B cell (primary cell): ENCODE measurements around the gene TBC1D22A. TPM values are rescaled to one million over a fixed set of nuclear protein-coding genes. Genes with fewer than 3 reads are reported as not detected.

Experiments
- ATAC-seq: fragments of 200-7000 bp; cut with Tn5 transposase; one replicate; pipeline ENCODE4 v1.10.0; 2021; ENCODE audit warnings: low read depth, mild to moderate bottlenecking, moderate number of reproducible peaks, moderate library complexity
- CTCF ChIA-PET: fragments of 350-600 bp; sonication (Branson Sonifier 250); formaldehyde crosslinking; loops from one replicate; lab custom pipeline; 2021; ENCODE audit warnings: antibody characterized with exemption, inconsistent platforms; lab: Charles Lee
- POLR2A ChIA-PET: fragments of 350-600 bp; sonication (Branson Sonifier 250); formaldehyde crosslinking; loops from one replicate; lab custom pipeline; 2021; ENCODE audit warnings: antibody characterized with exemption; lab: Charles Lee
- DNase-seq: peaks from one replicate; pipeline ENCODE4 v3.0.0; 2013
- H2AFZ ChIP-seq: 2 replicates; pipeline ENCODE4 v1.6.1; 2012; ENCODE audit warnings: mild to moderate bottlenecking, low read depth, low read length; ENCODE audit not compliant: insufficient read depth, poor library complexity, severe bottlenecking
- H3K27ac ChIP-seq, 2 donors: 1 replicate in 1 of 2; 2 replicates in 1 of 2; pipeline ENCODE4 v1.5.1; 2012 to 2013; ENCODE audit warnings: low read length in 2 of 2, mild to moderate bottlenecking in 2 of 2, moderate library complexity in 1 of 2
- H3K27me3 ChIP-seq, 4 experiments: fragments of 200-600 bp in 1 of 4; sonication (generic) in 1 of 4; replicated peaks in 1 of 4; 1 replicate in 2 of 4; 2 replicates in 2 of 4; pipeline versions ENCODE4 v1.6.1 to v1.7.0; 2013 to 2016; ENCODE audit warnings: low read length in 3 of 4, mild to moderate bottlenecking in 2 of 4, mixed read lengths in 1 of 4, moderate library complexity in 1 of 4; ENCODE audit not compliant: insufficient read depth in 4 of 4, control insufficient read depth in 3 of 4; ENCODE audit errors: control extremely low read depth in 1 of 4
- H3K36me3 ChIP-seq, 2 experiments: replicated peaks in 1 of 2; 1 replicate in 1 of 2; 2 replicates in 1 of 2; pipeline versions ENCODE4 v1.6.1 to v1.7.1; 2013; ENCODE audit warnings: low read length in 1 of 2; ENCODE audit not compliant: insufficient read depth in 2 of 2, control insufficient read depth in 1 of 2; ENCODE audit errors: control extremely low read depth in 1 of 2, extremely low read depth in 1 of 2
- H3K4me1 ChIP-seq, 2 donors: fragments of 200-600 bp in 1 of 2; sonication (generic) in 1 of 2; 1 replicate in 1 of 2; 2 replicates in 1 of 2; pipeline versions ENCODE4 v1.5.1 to v1.6.1; 2013 to 2017; ENCODE audit warnings: low read length in 2 of 2; ENCODE audit not compliant: control insufficient read depth in 2 of 2, insufficient read depth in 2 of 2
- H3K4me2 ChIP-seq: replicated peaks from 2 replicates; pipeline ENCODE3; 2012; ENCODE audit warnings: mild to moderate bottlenecking, low read depth, low read length; ENCODE audit not compliant: poor library complexity, severe bottlenecking
- H3K4me3 ChIP-seq, 5 experiments: fragments of 200-600 bp in 1 of 5; sonication (generic) in 1 of 5; 1 replicate in 3 of 5; 2 replicates in 2 of 5; pipeline versions ENCODE4 v1.5.1 to v1.7.0; 2011 to 2016; ENCODE audit warnings: low read length in 4 of 5, mild to moderate bottlenecking in 4 of 5, low read depth in 2 of 5, control low read depth in 1 of 5, moderate library complexity in 1 of 5; ENCODE audit not compliant: insufficient read depth in 1 of 5; ENCODE audit errors: control extremely low read depth in 1 of 5, extremely low read depth in 1 of 5
- H3K79me2 ChIP-seq: fragments of 200-600 bp; sonication (generic); one replicate; pipeline ENCODE4 v1.6.0; 2016; ENCODE audit warnings: low read length; ENCODE audit not compliant: control insufficient read depth, insufficient read depth
- H3K9ac ChIP-seq: fragments of 200-600 bp; sonication (generic); 2 replicates; pipeline ENCODE4 v1.6.1; 2017; ENCODE audit warnings: mild to moderate bottlenecking, low read length, moderate library complexity
- H3K9me3 ChIP-seq, 3 donors: one replicate each; pipeline versions ENCODE4 v1.6.1 to v1.7.1; 2013; ENCODE audit warnings: low read length in 2 of 3; ENCODE audit not compliant: control insufficient read depth in 2 of 3, insufficient read depth in 1 of 3; ENCODE audit errors: control extremely low read depth in 1 of 3
- H4K20me1 ChIP-seq: 2 replicates; pipeline ENCODE4 v1.6.0; 2012; ENCODE audit warnings: mild to moderate bottlenecking, low read length; ENCODE audit not compliant: insufficient read depth, control insufficient read depth, poor library complexity, severe bottlenecking
- H3K27ac Mint-ChIP-seq: one replicate; pipeline ENCODE4 v1.8.0; 2021; ENCODE audit warnings: mixed read lengths
- H3K27me3 Mint-ChIP-seq: one replicate; pipeline ENCODE4 v1.8.0; 2021; ENCODE audit warnings: mixed read lengths
- H3K4me1 Mint-ChIP-seq: one replicate; pipeline ENCODE4 v1.8.0; 2021; ENCODE audit warnings: mixed read lengths
- H3K4me3 Mint-ChIP-seq: one replicate; pipeline ENCODE4 v1.8.0; 2021; ENCODE audit warnings: mixed read lengths
- H3K9me3 Mint-ChIP-seq: one replicate; pipeline ENCODE4 v1.8.0; 2022; ENCODE audit warnings: mixed read lengths; ENCODE audit not compliant: insufficient read depth
- EZH2 ChIP-seq: IDR thresholded peaks from 2 replicates; pipeline ENCODE4 v1.6.1; 2012; ENCODE audit warnings: borderline replicate concordance, low read depth, mild to moderate bottlenecking, moderate library complexity, low read length; ENCODE audit not compliant: insufficient read depth, poor library complexity, severe bottlenecking
- WGBS: methylation state at CpG from one replicate; pipeline ENCODE4 v1.1.5; 2013; ENCODE audit warnings: missing lambda C conversion rate; ENCODE audit not compliant: insufficient coverage; 5-methylcytosine and 5-hydroxymethylcytosine counted together
- intact Hi-C: fragments of 100-400 bp; cut with micrococcal nuclease; formaldehyde crosslinking; loops from one replicate; pipeline ENCODE4 v1.10.0; 2022
- polyA plus RNA-seq: library from polyadenylated mRNA; depleted of rRNA; stranded (reverse); fragments of >200 nt; gene quantifications from 2 replicates; pipeline ENCODE4 v1.2.3, GENCODE V29; 2012
- total RNA-seq, 2 donors: library from RNA; stranded (reverse); fragments of 120-200 nt in 1 of 2; gene quantifications; 1 replicate in 1 of 2; 2 replicates in 1 of 2; pipeline versions ENCODE4 v1.2.3 to v1.2.4, GENCODE V29; 2013 to 2022
- TF ChIP-seq, protein P1 (sequence below): fragments of 200-600 bp; IDR thresholded peaks from one replicate; pipeline ENCODE4 v1.8.0; 2022; ENCODE audit warnings: antibody characterized with exemption, mild to moderate bottlenecking

TBC1D22A gene
- total and polyA plus RNA-seq, 2 donors (not counting 1 experiment from before 2014, with no cell fraction given): 73.8 to 128 TPM

- H3K4me3 Mint-ChIP-seq: no peak overlapping the region
- Histone ChIP-seq H3K27ac (no peak overlapping the region), H3K4me2 (no peak overlapping the region), H4K20me1 (no peaks in the 10 kb centered on the region), H3K36me3 (no peaks in the 10 kb centered on the region), H2AFZ (no peak overlapping the region), H3K9ac (no peak overlapping the region), H3K9me3 (no peaks in the 10 kb centered on the region), H3K79me2 (no peaks in the 10 kb centered on the region), H3K4me1 (no peaks in the 10 kb centered on the region), H3K4me3 (no peak overlapping the region), H3K27me3 (no peaks in the 10 kb centered on the region)
- H3K9me3 Mint-ChIP-seq: no peaks in the 10 kb centered on the region
- ATAC-seq (no peak), DNase-seq (no peak)
- no peak for TF ChIP-seq EZH2
- TF ChIP-seq, protein P1, sequence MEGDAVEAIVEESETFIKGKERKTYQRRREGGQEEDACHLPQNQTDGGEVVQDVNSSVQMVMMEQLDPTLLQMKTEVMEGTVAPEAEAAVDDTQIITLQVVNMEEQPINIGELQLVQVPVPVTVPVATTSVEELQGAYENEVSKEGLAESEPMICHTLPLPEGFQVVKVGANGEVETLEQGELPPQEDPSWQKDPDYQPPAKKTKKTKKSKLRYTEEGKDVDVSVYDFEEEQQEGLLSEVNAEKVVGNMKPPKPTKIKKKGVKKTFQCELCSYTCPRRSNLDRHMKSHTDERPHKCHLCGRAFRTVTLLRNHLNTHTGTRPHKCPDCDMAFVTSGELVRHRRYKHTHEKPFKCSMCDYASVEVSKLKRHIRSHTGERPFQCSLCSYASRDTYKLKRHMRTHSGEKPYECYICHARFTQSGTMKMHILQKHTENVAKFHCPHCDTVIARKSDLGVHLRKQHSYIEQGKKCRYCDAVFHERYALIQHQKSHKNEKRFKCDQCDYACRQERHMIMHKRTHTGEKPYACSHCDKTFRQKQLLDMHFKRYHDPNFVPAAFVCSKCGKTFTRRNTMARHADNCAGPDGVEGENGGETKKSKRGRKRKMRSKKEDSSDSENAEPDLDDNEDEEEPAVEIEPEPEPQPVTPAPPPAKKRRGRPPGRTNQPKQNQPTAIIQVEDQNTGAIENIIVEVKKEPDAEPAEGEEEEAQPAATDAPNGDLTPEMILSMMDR: no peak
- 94% methylated on average over 27 of the region's 27 CpGs for WGBS
- no peak overlapping the region for H3K27ac Mint-ChIP-seq
- intact Hi-C loops: no loop called here
- no peaks in the 10 kb centered on the region for H3K4me1 Mint-ChIP-seq
- H3K27me3 Mint-ChIP-seq: no peaks in the 10 kb centered on the region
- ChIA-PET POLR2A (no interaction called here), CTCF (no interaction called here)
Observed at GRCh38 chr22:47201996-47202818, 439.8 kb downstream of the TBC1D22A start.

DNA sequence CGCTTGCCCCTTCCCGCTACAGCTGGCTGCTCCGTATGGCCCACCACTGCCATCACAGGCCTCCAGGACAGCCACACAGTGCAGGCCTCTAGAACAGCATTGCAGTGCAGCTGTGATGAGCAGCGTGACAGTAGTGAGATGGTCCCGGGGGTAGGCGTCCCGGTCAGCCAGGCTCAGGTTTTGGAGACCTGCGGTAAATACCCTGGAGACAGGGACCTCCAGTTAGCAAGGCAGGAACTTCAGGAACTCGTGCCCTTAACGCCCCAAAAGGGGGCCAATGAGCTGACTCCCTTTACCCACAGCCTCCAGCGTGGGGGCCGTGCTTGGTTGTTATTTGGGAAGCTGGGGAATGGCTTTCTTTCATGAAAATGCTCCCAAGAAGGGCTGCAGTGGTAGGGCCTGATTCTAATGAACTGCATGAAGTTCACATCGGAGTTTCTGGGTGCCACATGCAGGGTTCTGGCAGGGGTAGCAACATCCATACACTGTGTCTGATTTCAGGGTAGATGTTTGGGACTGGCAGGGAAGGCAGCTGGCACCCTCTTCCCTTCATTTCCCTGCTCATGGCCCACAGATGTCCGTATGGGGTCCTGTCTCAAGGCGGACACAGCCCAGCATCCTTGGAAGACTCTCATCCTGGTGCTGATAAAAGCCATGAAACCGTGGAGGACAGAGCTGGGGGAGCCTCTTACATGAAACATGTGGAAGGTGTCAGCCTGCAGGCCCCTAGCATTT, 440.5 kb downstream of the TBC1D22A start:
- H3K27ac Mint-ChIP-seq: no peak overlapping the region
- ChIA-PET POLR2A (no interaction called here), CTCF (no interaction called here)
- Histone ChIP-seq H3K9me3 (no peaks in the 10 kb centered on the region), H3K27me3 (no peaks in the 10 kb centered on the region), H3K79me2 (no peaks in the 10 kb centered on the region), H2AFZ (no peak overlapping the region), H3K4me1 (no peaks in the 10 kb centered on the region), H4K20me1 (no peaks in the 10 kb centered on the region), H3K27ac (no peak overlapping the region), H3K4me2 (no peak overlapping the region), H3K36me3 (no peaks in the 10 kb centered on the region), H3K4me3 (no peak overlapping the region), H3K9ac (no peak overlapping the region)
- H3K9me3 Mint-ChIP-seq: no peaks in the 10 kb centered on the region
- no peak for ATAC-seq
- H3K4me3 Mint-ChIP-seq: no peak overlapping the region
- TF ChIP-seq, protein P1: no peak
- no peak for TF ChIP-seq EZH2
- no peaks in the 10 kb centered on the region for H3K27me3 Mint-ChIP-seq
- WGBS: 83% methylated on average over 12 of the region's 16 CpGs
- intact Hi-C loops: no loop called here
- no peak for DNase-seq
- H3K4me1 Mint-ChIP-seq: no peaks in the 10 kb centered on the region
